SK-N-SH treated with all-trans-retinoic acid at 6 μM for 48 hours (cell line): ENCODE results near the gene SCD5.

Experiments used
- CSRNP3 ChIP-seq: fragments of 250-450 bp; sonication (Bioruptor Pico); IDR thresholded peaks from 2 replicates; pipeline ENCODE4 v1.5.1; 2021; ENCODE audit warnings: mild to moderate bottlenecking, moderate library complexity
- ESRRG ChIP-seq: fragments of 250-450 bp; sonication (Bioruptor Pico); IDR thresholded peaks from 2 replicates; pipeline ENCODE4 v1.6.1; 2021; ENCODE audit warnings: mild to moderate bottlenecking
- PATZ1 ChIP-seq: fragments of 250-450 bp; sonication (Bioruptor Pico); IDR thresholded peaks from 2 replicates; pipeline ENCODE4 v1.8.0; 2020; ENCODE audit warnings: mild to moderate bottlenecking, moderate library complexity, borderline replicate concordance
- TCF4 ChIP-seq: fragments of 250-450 bp; sonication (Bioruptor Pico); IDR thresholded peaks from 2 replicates; pipeline ENCODE4 v1.8.0; 2021; ENCODE audit warnings: mild to moderate bottlenecking, moderate library complexity, borderline replicate concordance
- ZC3H10 ChIP-seq: fragments of 250-450 bp; sonication (Bioruptor Pico); IDR thresholded peaks from 2 replicates; pipeline ENCODE4 v1.5.1; 2021; ENCODE audit warnings: mild to moderate bottlenecking, moderate library complexity
- ZFP3 ChIP-seq: fragments of 250-450 bp; sonication (Bioruptor Pico); IDR thresholded peaks from 2 replicates; pipeline ENCODE4 v1.5.0; 2020; ENCODE audit warnings: mild to moderate bottlenecking, moderate library complexity
- ZNF565 ChIP-seq: fragments of 450-650 bp; formaldehyde crosslinking; conservative IDR thresholded peaks from 2 replicates; pipeline ENCODE4 v1.5.0; 2020; ENCODE audit warnings: low read depth, mild to moderate bottlenecking, moderate library complexity

GRCh38 chr4:82611982-82612381, 186.6 kb downstream of the SCD5 start:
- TF ChIP-seq ZNF565 (CRISPR knock-in tag) (no peak), ZFP3 (CRISPR knock-in tag) (no peak), TCF4 (CRISPR knock-in tag) (no peak), ESRRG (CRISPR knock-in tag) (no peak), ZC3H10 (CRISPR knock-in tag) (no peak), CSRNP3 (CRISPR knock-in tag) (no peak), PATZ1 (no peak)
